ENCODE results near the gene KANSL1L. TPM values are rescaled to one million over a fixed set of nuclear protein-coding genes. Genes with fewer than 3 reads are reported as not detected.

KANSL1L gene
- total and polyA plus RNA-seq, 9 of the 15 experiments (the other 6 are each of a cell fraction or from before 2014, with no cell fraction given), result 1.3 to 6.7 (median 2.4) TPM

DNA sequence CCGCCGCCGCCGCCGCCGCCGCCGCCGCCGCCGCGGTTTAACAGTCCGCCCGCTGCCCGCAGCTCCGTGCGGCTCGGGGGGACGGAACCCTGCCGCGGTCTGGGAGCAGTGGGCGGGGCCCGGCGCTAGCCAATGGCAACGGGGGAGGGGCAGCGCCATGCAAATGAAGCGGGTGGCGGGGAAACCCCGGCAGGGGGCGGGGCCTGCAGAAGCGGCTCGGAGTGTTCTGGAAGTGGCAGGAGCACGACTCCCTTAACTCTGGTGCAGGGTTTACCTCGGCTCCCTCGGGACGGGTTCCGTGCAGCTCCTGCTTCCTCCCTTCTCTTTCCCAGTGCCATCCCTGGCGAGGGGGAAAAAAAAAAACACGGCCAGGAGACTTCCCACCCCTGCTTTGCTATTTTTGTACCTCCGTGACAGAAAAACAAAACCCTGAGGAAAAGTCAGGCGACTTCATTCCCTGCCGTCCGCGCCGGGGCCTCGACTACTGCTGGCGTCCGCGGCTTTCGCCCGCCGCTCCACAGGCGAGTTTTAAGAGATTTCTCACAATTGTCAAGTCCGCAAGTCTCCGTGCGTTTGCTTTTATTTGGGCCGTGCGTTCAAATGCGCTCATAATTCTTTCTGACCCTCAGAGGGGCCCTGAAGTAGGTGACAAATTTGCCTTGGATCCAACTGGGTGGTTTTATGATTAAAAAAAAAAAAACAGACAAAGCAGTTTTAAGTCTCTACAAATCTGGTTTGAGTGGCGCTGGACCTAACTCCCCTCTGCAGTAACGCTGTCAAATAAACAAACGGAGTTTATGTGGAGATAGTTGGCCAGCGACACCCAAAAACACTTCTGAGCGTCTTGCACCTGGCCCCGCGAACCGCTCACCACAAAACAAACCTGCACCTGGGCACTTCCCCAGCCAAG is at the start of gene KANSL1L (continued):
- TF ChIP-seq FIP1L1 (IDR thresholded peaks at IDR 0.05; ENCODE audit: low read depth, low read length, poor library complexity, severe bottlenecking) (no peak), FOXA1 (IDR thresholded peaks at IDR 0.05; ENCODE audit: borderline replicate concordance) (no peak), POLR2G (IDR thresholded peaks at IDR 0.05; ENCODE audit: low read depth, low read length) (peak; percentile 82), RFX1 (IDR thresholded peaks at IDR 0.05) (0 out of 2 replicates have a peak, but pooled peaks have one; percentile 9), ADNP (tag; IDR thresholded peaks at IDR 0.05) (no peak), MAZ (CRISPR knock-in tag; conservative IDR thresholded peaks at IDR 0.05 in 1 of 2, IDR thresholded peaks at IDR 0.05 in 1 of 2) (peak in 1 of 2 experiments; percentile 14; a peak in 1 of 4 replicates), HNRNPL (IDR thresholded peaks at IDR 0.05; ENCODE audit: low read depth, low read length) (no peak), SRSF3 (IDR thresholded peaks at IDR 0.05; ENCODE audit: insufficient read depth, low read length) (no peak), RBFOX2 (IDR thresholded peaks at IDR 0.05; ENCODE audit: low read depth, low read length) (peak; percentile 65)
- TF ChIP-seq, protein P1, sequence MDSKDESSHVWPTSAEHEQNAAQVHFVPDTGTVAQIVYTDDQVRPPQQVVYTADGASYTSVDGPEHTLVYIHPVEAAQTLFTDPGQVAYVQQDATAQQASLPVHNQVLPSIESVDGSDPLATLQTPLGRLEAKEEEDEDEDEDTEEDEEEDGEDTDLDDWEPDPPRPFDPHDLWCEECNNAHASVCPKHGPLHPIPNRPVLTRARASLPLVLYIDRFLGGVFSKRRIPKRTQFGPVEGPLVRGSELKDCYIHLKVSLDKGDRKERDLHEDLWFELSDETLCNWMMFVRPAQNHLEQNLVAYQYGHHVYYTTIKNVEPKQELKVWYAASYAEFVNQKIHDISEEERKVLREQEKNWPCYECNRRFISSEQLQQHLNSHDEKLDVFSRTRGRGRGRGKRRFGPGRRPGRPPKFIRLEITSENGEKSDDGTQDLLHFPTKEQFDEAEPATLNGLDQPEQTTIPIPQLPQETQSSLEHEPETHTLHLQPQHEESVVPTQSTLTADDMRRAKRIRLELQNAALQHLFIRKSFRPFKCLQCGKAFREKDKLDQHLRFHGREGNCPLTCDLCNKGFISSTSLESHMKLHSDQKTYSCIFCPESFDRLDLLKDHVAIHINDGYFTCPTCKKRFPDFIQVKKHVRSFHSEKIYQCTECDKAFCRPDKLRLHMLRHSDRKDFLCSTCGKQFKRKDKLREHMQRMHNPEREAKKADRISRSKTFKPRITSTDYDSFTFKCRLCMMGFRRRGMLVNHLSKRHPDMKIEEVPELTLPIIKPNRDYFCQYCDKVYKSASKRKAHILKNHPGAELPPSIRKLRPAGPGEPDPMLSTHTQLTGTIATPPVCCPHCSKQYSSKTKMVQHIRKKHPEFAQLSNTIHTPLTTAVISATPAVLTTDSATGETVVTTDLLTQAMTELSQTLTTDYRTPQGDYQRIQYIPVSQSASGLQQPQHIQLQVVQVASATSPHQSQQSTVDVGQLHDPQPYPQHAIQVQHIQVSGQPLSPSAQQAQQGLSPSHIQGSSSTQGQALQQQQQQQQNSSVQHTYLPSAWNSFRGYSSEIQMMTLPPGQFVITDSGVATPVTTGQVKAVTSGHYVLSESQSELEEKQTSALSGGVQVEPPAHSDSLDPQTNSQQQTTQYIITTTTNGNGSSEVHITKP (IDR thresholded peaks at IDR 0.05; ENCODE audit: partially characterized antibody), result no peak
- TF ChIP-seq, protein P2, sequence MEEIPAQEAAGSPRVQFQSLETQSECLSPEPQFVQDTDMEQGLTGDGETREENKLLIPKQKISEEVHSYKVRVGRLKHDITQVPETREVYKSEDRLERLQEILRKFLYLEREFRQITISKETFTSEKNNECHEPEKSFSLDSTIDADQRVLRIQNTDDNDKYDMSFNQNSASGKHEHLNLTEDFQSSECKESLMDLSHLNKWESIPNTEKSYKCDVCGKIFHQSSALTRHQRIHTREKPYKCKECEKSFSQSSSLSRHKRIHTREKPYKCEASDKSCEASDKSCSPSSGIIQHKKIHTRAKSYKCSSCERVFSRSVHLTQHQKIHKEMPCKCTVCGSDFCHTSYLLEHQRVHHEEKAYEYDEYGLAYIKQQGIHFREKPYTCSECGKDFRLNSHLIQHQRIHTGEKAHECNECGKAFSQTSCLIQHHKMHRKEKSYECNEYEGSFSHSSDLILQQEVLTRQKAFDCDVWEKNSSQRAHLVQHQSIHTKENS (CRISPR knock-in tag; IDR thresholded peaks at IDR 0.05), result no peak
- TF ChIP-seq, protein P3, sequence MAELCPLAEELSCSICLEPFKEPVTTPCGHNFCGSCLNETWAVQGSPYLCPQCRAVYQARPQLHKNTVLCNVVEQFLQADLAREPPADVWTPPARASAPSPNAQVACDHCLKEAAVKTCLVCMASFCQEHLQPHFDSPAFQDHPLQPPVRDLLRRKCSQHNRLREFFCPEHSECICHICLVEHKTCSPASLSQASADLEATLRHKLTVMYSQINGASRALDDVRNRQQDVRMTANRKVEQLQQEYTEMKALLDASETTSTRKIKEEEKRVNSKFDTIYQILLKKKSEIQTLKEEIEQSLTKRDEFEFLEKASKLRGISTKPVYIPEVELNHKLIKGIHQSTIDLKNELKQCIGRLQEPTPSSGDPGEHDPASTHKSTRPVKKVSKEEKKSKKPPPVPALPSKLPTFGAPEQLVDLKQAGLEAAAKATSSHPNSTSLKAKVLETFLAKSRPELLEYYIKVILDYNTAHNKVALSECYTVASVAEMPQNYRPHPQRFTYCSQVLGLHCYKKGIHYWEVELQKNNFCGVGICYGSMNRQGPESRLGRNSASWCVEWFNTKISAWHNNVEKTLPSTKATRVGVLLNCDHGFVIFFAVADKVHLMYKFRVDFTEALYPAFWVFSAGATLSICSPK (IDR thresholded peaks at IDR 0.05; ENCODE audit: borderline replicate concordance), result no peak
- TF ChIP-seq, protein P4, sequence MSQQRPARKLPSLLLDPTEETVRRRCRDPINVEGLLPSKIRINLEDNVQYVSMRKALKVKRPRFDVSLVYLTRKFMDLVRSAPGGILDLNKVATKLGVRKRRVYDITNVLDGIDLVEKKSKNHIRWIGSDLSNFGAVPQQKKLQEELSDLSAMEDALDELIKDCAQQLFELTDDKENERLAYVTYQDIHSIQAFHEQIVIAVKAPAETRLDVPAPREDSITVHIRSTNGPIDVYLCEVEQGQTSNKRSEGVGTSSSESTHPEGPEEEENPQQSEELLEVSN (IDR thresholded peaks at IDR 0.05; ENCODE audit: borderline replicate concordance in 1 of 2, extremely low read depth in 1 of 2, insufficient read depth in 1 of 2, insufficient read length in 1 of 2, low read depth in 1 of 2, low read length in 1 of 2, poor library complexity in 1 of 2, severe bottlenecking in 1 of 2), result peak in 1 of 2 experiments; percentile 48

Data from K562 (cell line).